ENCODE results near the gene NPSR1. TPM values are rescaled to one million over a fixed set of nuclear protein-coding genes. Genes with fewer than 3 reads are reported as not detected.

NPSR1 gene
- total RNA-seq, 1 donor from 2014 or later, result not detected

DNA sequence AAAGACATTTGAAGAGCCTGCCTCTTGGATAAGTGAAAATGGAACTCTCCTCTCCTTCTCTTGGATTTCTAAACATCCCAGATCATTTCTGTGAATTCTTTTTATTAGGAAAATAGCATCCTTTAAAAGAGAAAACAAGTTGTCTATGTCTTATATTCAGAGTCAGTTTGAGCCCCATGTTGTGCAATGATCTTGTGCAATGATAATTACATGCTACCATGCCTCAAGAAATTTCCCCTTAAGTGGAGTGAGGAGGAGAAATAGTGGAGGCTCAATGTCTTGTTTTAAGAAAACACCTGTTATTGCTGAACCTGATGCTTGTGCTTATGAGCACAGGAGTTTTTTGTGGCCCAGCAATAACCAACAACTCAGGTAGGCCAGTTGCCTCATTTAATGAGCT lies 103.6 kb downstream of the NPSR1 start:
- TF ChIP-seq CTCF (conservative IDR thresholded peaks at IDR 0.05; ENCODE audit: low read depth, low read length), result no peak
- no peak for DNase-seq (ENCODE audit: low read depth)
- H3K4me3 ChIP-seq (ENCODE audit: low read depth, low read length), result no peak overlapping the region

GRCh38 chr7:34762764-34763163 lies 104.7 kb downstream of the NPSR1 start:
- no peak for TF ChIP-seq CTCF (conservative IDR thresholded peaks at IDR 0.05; ENCODE audit: low read depth, low read length)
- DNase-seq (ENCODE audit: low read depth), result no peak
- H3K4me3 ChIP-seq (ENCODE audit: low read depth, low read length), result no peak overlapping the region

DNA sequence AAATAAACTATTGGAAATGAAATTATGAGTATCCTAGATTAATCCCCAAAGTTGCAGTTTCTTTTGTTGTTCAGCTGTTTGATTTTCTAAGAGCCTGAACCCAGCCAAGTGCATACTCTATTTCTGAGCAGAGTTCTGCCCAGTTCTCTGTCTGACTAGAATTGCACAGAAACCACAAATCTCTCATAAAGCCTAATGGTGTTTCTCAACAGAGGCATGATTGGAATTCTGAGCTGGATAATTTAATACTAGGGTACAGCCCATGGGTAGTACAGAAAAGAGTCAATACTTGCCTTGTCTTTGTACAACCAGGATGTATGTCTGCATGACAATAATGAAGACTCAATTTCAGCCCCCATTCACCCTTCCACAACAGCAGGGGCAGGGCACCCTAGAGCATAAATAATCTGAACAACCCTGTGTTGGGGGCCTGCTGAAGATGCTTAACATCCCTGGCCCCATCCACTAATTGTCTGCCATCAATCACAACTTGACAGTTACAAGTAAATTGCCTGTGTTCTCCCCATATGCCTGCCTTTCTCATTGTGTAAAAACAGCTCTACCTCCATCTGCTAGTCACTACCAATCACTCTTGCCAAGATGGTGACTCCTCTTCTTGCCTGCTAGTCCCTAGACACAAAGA lies 114.4 kb downstream of the NPSR1 start:
- TF ChIP-seq CTCF (conservative IDR thresholded peaks at IDR 0.05; ENCODE audit: low read depth, low read length), result no peak

DNA sequence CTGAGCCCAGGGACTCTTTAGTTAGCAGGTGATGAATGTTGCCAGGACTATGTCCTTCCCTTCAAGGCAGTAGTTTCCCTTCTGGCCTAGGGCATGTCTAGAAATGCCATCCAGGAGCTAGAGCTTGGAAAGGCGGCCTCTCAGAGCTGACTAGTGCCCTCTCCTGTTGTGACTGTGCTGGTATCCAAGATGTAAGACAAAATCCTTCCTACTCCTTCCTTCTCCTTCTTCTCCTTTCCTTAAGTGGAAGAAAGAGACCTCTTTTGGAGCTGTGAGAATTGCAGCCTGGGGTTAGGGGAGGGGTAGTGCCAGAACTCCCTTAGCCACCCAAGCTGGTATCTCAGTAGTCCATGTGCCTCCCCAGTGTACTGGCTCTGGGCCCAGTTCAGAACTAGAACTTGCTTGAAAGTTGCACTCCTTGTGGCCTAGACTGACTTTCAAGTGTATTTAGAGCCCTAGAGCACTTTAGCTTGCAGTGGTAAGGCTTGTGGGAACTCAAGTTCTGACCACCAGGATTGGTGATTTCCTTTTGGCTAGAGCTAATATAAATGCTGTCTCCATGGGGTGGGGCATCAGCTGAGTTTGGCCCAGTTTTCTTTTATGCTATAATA lies 118.8 kb downstream of the NPSR1 start:
- no peak for DNase-seq (ENCODE audit: low read depth)
- no peak for TF ChIP-seq CTCF (conservative IDR thresholded peaks at IDR 0.05; ENCODE audit: low read depth, low read length)
- H3K4me3 ChIP-seq (ENCODE audit: low read depth, low read length), result no peak overlapping the region

More for the DNA sequence above, 114.4 kb downstream of the NPSR1 start:
- no peak for DNase-seq (ENCODE audit: low read depth)
- H3K4me3 ChIP-seq (ENCODE audit: low read depth, low read length), result no peak overlapping the region

GRCh38 chr7:34780546-34780945 lies 122.5 kb downstream of the NPSR1 start:
- no peak for DNase-seq (ENCODE audit: low read depth)
- no peak overlapping the region for H3K4me3 ChIP-seq (ENCODE audit: low read depth, low read length)
- TF ChIP-seq CTCF (conservative IDR thresholded peaks at IDR 0.05; ENCODE audit: low read depth, low read length), result no peak

DNA sequence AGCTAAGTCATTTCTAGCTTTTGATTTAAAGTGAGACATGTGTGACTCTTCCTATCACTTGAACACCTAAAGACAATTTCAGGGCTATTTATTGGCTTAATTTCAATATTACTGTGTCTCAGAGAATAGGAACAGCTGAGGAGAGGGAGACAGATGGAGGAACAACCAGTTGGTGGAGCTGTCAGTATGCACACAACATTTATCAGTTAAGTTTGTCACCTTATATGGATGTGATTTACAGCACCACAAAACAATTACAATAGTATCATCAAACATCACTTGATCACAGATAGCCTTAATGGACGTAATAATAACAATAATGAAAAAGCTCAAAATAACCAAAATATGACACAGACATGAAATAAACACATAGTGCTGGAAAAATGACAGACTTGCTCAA lies 129.6 kb downstream of the NPSR1 start:
- DNase-seq (ENCODE audit: low read depth), result no peak
- no peak for TF ChIP-seq CTCF (conservative IDR thresholded peaks at IDR 0.05; ENCODE audit: low read depth, low read length)
- no peak overlapping the region for H3K4me3 ChIP-seq (ENCODE audit: low read depth, low read length)

- DNase-seq (ENCODE audit: low read depth), result no peak
- TF ChIP-seq CTCF (conservative IDR thresholded peaks at IDR 0.05; ENCODE audit: low read depth, low read length), result no peak
- no peak overlapping the region for H3K4me3 ChIP-seq (ENCODE audit: low read depth, low read length)
Measured at GRCh38 chr7:34806831-34807230, 148.8 kb downstream of the NPSR1 start.
